Measurements from ENCODE around the gene B3GAT2. TPM values are rescaled to one million over a fixed set of nuclear protein-coding genes. Genes with fewer than 3 reads are reported as not detected.
"Not testable (repeated sequence)": the region's sequence is repeated elsewhere in the genome, so short reads cannot be mapped to it uniquely, and the experiment has no call there.

Gene B3GAT2
- total RNA-seq: not detected

- no peak for DNase-seq
Observed at GRCh38 chr6:70956451-70957283, at the start of gene B3GAT2. B3GAT2 (minus strand) TSS chr6:70957060; CDS start chr6:70956429, 631 bp downstream.

- DNase-seq: no peak
Observed at GRCh38 chr6:70998148-70998547, 41.3 kb upstream of the B3GAT2 start.

DNA sequence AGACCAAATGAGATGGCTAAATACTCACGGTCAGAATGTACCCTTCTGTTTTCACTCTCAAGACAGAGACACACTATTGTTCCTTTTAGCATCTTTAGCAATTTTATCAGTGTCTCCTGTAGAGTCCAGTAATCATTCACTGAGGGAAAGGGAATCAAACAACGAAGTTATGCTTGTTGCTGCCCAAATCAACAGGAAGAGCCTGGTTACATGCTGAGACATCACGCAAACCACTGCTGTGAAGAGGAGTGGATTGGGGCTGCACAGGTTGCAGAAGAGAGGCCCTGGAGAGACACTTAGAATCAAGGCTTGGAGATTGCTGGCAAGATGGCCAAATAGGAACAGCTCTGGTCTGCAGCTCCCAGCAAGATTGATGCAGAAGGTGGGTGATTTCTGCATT lies 40.5 kb upstream of the B3GAT2 start:
- no peak for DNase-seq

DNA sequence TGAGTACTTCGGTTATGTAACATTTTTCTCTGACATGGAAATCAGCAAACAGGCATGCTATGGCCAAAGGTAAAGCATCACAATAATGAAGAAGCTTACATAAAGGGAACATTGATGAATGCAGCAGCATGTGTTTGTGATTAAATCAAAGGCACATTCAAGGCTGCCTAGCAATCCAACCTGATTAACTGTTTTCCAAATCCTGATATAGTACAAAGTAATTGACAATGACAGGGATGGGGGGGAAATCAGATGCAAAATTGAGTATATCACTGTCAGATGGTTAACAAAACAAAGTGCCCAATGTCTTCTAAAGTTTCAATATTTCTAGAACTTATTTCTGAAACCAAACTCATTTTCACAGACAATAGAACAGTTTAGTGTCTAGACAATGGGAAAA lies 39.2 kb upstream of the B3GAT2 start:
- DNase-seq: no peak

GRCh38 chr6:70995411-70995810 lies 38.6 kb upstream of the B3GAT2 start:
- DNase-seq: no peak

DNA sequence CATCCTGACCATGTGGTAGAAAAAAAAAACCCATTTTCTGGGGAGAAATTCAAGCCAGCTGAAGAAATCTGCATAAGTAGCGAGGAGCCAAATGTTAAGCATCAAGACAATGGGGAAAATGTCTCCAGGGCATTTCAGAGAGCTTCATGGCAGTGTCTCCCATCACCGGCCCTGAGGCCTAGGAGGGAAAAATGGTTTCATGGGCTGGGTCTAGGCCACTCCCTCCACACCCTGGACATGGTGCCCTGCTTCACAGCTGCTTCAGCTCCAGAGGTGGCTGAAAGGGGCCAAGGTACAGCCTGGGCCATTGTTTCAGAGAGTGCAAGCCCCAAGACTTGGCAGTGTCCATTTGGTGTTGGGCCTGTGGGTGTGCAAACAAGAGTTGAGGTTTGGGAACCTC lies 34.4 kb upstream of the B3GAT2 start:
- DNase-seq: no peak

GRCh38 chr6:70985156-70985555 lies 28.3 kb upstream of the B3GAT2 start:
- DNase-seq: no peak

- DNase-seq: no peak
Observed at GRCh38 chr6:70982747-70983146, 25.9 kb upstream of the B3GAT2 start.

GRCh38 chr6:70980727-70981126 lies 23.9 kb upstream of the B3GAT2 start:
- no peak for DNase-seq

DNA sequence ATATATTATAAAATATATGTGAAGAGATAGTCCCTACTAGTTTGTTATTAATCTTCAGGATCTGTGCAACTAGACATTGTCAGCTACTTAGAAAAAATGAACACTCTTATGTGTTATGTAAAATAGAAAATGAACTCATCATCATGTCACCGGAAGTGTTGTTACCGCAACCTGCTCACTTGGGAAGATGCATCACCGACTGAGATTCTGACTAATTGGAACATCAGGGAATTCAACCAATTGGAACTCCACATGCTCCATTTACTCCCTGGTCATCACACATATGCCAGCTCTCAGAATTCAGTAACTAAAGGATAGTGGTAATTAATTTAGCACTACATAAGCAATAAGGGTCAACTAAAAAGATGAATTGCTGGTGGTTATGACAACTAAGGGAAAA lies 16.7 kb upstream of the B3GAT2 start:
- no peak for DNase-seq

- no peak for DNase-seq
Observed at GRCh38 chr6:70967049-70967448, 10.2 kb upstream of the B3GAT2 start.

DNA sequence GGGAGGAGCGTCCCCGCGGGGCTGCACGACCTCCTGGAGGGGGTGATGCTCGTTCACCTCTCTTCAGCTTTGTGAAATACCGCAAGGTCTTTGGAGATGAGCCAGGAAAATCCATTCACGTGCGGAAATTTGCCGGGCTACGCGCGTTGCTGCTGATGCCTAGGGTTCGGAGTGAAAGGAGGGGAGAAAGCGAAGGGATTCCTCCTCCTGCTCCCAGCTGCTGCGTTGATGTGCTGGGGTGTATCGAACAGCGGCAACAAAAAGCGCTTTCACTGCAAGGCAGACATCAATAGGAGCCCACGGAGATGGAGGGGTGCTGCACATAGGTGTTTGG lies 391 bp upstream of the B3GAT2 start:
- DNase-seq: no peak

DNA sequence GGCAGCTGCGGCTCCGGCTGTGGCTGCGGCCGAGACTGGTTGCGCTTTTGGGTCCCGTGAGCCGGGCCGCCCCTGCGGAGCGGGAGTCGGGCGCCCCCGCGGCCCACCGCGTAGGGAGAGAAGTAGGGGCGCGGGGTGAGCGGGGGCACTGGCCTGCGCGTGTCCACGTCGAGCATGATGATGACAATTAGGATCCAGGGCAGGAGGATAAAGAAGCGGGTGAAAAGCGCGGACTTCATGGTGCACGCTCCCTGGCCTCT lies 739 bp downstream of the B3GAT2 start:
- no peak for DNase-seq

GRCh38 chr6:70955441-70956190 lies 1.2 kb downstream of the B3GAT2 start:
- DNase-seq: peak; percentile 79

DNA sequence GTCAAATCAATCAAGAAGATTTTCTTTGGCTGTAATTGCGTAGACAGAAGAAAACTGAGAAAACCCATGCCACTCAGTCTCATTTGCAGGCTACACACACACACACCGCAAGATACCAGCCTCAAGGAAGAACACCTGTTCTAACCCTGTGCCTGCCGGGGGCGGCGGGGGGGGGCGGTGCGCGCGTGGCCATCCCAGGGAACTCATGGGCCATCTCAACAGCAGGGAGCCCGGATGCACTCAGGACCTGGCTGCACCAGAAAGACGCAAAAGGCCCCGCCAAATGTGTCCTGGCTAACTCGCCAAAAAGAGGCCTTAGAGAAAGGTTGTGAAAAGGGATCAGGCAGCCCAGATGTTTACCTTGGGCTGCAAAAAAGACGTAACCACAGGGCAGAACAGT lies 2.1 kb downstream of the B3GAT2 start:
- no peak for DNase-seq

- DNase-seq: no peak
Observed at GRCh38 chr6:70954176-70954575, 2.7 kb downstream of the B3GAT2 start.

DNA sequence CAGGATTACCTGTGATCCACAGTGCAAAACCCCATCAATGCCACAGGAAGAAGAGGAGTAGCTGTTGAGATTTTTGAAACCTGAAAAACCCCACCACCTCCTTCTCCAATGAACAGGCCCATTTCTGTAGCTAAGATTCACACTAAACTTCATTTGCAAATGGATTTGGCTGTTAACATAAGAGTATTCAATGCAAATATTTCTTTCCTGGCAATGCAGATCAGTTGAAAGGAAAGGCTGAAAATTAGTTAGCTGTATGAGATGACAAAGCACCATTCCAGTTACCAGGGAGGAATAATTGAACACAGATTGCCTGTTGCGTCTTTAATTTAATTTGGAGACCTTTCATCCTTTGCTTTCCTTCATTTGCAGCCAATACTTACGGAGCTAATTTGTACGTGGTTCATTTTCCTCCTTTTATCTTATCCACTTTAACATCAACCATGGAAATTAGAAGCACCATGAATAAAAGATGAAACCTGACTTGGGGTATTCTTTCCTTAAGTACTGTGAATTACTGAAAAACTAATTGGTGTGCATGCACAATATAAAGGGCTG lies 4.2 kb downstream of the B3GAT2 start:
- no peak for DNase-seq

DNA sequence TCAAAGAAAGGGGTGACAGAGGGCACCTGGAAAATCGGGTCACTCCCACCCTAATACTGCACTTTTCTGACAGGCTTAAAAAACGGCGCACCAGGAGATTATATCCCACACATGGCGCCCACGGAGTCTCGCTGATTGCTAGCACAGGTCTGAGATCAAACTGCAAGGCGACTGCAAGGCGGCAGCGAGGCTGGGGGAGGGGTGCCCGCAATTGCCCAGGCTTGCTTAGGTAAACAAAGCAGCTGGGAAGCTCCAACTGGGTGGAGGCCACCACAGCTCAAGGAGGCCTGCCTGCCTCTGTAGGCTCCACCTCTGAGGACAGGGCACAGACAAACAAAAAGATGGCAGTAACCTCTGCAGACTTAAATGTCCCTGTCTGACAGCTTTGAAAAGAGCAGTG lies 12.5 kb downstream of the B3GAT2 start:
- DNase-seq: not testable (repeated sequence)

DNA sequence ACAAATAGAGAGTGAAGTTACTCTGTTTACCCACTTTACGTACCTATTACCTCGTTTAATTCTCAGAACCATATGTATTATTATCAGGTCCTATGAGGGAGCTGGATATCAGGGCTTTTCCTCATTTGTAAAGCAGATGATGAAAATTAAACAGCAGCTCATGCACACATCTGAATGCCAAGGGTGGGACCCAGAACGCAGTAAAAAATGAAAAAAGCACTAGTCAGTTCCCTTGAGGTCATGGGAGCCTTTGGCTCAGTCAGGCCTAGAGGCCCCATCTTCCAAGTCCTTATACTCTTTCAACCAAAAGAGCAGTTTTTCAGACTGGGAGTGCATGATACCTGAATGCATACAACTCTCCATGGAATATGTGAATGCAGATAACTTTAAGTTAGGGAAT lies 23.0 kb downstream of the B3GAT2 start:
- DNase-seq: no peak

- no peak for DNase-seq
Observed at GRCh38 chr6:70905742-70906141, 51.1 kb downstream of the B3GAT2 start.

DNA sequence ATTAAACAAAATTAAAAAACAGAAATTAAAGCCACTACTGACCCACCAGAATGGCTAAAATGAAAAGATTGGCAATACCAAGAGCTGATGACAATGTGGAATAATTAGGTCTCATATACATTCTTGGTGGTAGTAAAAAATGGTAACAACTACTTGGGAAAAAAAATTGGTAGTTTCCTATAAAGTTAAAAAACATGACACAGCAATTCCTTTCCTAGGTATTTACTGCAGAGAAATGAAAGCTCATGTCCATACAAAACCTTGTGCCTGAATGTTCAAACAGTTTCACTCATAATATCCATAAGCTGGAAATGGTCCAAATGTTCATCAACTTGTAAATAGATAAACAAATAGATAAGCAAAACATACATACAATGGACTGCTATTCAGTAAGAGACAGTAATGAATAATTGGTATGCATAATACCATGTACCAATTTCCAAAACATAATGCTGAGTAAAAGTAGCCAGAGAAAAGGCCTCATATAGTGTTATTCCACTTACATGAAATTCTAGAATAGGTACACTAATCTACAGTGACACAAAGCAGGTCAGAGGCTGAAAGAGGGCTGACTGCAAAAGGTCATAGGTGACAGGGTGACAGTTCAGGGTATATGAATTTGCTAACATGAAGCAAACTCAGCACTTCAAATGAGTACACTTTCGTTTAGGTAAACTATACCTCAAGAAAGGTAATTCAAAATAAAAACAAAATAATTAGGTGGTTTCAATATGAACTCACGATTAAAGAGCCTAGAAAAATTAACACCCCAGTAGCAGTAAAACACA lies 53.0 kb downstream of the B3GAT2 start:
- DNase-seq: no peak

DNA sequence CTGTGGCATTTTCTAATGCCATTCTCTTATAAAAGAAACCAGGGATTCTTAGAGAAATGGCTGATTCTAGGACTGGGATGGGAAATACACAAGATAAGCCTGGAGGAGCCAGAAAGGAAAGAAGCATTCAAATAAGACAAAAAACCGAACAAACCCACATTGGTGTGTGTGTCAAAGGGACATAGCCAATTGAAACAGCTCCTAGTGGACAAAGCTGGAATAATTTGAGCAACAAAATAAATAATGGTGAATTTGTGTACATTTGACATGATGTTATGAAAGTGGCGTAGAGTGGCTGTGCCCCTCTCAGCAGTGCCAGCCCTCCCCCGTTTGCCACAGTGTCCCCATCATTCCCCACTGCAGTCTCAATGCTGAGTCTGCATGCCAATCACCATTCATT lies 55.5 kb downstream of the B3GAT2 start:
- DNase-seq: no peak

GRCh38 chr6:70900047-70900446 lies 56.8 kb downstream of the B3GAT2 start:
- DNase-seq: no peak

GRCh38 chr6:70894001-70894400 lies 62.9 kb downstream of the B3GAT2 start:
- no peak for DNase-seq

Measured in effector CD4-positive, alpha-beta T cell (primary cell).